Measurements from ENCODE around the gene USP25. TPM values are rescaled to one million over a fixed set of nuclear protein-coding genes. Genes with fewer than 3 reads are reported as not detected.

The USP25 gene
- polyA plus RNA-seq, 1 donor (not counting 4 experiments of a cell fraction or from before 2014, with no cell fraction given) = 17.8 TPM

GRCh38 chr21:15748586-15748985, 18.8 kb downstream of the USP25 start:
- FAIRE-seq = no peak
- no peak overlapping the region for H3K9ac ChIP-seq (ENCODE audit: control insufficient read depth, extremely low read depth, insufficient read depth, low read length)
- H3K27ac ChIP-seq (ENCODE audit: control insufficient read depth, insufficient read depth, low read length) = no peak overlapping the region
- H2AFZ ChIP-seq (ENCODE audit: control insufficient read depth, low read length) = no peak overlapping the region
- H3K9me1 ChIP-seq (ENCODE audit: control insufficient read depth, extremely low read depth, insufficient read depth, low read length) = peaks cover 7% of the 10 kb centered on the region
- no peaks in the 10 kb centered on the region for H3K9me3 ChIP-seq (ENCODE audit: control insufficient read depth, low read depth, low read length)
- no peaks in the 10 kb centered on the region for H3K36me3 ChIP-seq (ENCODE audit: control insufficient read depth in 2 of 2, extremely low read depth in 1 of 2, insufficient read depth in 2 of 2, low read length in 2 of 2)
- H3K79me2 ChIP-seq (ENCODE audit: control insufficient read depth, insufficient read depth, low read length) = peaks cover 85% of the 10 kb centered on the region
- no peak overlapping the region for H3K4me3 ChIP-seq (ENCODE audit: control insufficient read depth in 2 of 3, extremely low read depth in 1 of 3, insufficient read depth in 2 of 3, low read depth in 1 of 3, low read length in 3 of 3)
- DNase-seq (ENCODE audit: low read depth, low spot score) = no peak
- no peak for TF ChIP-seq EZH2 (IDR thresholded peaks at IDR 0.05; ENCODE audit: low read length)
- no peak for TF ChIP-seq CTCF (optimal IDR thresholded peaks at IDR 0.05 in 1 of 3, IDR thresholded peaks at IDR 0.05 in 1 of 3, conservative IDR thresholded peaks at IDR 0.05 in 1 of 3; ENCODE audit: extremely low read depth in 1 of 3, insufficient read depth in 2 of 3, low read length in 3 of 3)
- dilution Hi-C loops (cut with MboI; ENCODE audit: extremely low pct_ligation_motif_present, low sequenced_read_pairs) = no loop called here
- H3K4me1 ChIP-seq (ENCODE audit: control insufficient read depth, extremely low read depth, insufficient read depth, low read length) = peaks cover 14% of the 10 kb centered on the region
- no peaks in the 10 kb centered on the region for H3K27me3 ChIP-seq (ENCODE audit: control insufficient read depth, extremely low read depth, insufficient read depth, low read length)
- peaks cover 3% of the 10 kb centered on the region for H4K20me1 ChIP-seq (ENCODE audit: control insufficient read depth, extremely low read depth, insufficient read depth, low read length)
- H3K4me2 ChIP-seq (ENCODE audit: control insufficient read depth, extremely low read depth, insufficient read depth, low read depth, low read length) = no peak overlapping the region

- FAIRE-seq (no peak), DNase-seq (ENCODE audit: low read depth, low spot score) (no peak)
- no peak overlapping the region for H3K4me3 ChIP-seq (ENCODE audit: control insufficient read depth in 2 of 3, extremely low read depth in 1 of 3, insufficient read depth in 2 of 3, low read depth in 1 of 3, low read length in 3 of 3)
- H3K9me1 ChIP-seq (ENCODE audit: control insufficient read depth, extremely low read depth, insufficient read depth, low read length) = peaks cover 2% of the 10 kb centered on the region
- H3K9me3 ChIP-seq (ENCODE audit: control insufficient read depth, low read depth, low read length) = no peaks in the 10 kb centered on the region
- H3K27ac ChIP-seq (ENCODE audit: control insufficient read depth, insufficient read depth, low read length) = no peak overlapping the region
- H3K36me3 ChIP-seq (ENCODE audit: control insufficient read depth in 2 of 2, extremely low read depth in 1 of 2, insufficient read depth in 2 of 2, low read length in 2 of 2) = no peaks in the 10 kb centered on the region
- H3K27me3 ChIP-seq (ENCODE audit: control insufficient read depth, extremely low read depth, insufficient read depth, low read length) = no peaks in the 10 kb centered on the region
- dilution Hi-C loops (cut with MboI; ENCODE audit: extremely low pct_ligation_motif_present, low sequenced_read_pairs) = no loop called here
- peaks cover 84% of the 10 kb centered on the region for H3K79me2 ChIP-seq (ENCODE audit: control insufficient read depth, insufficient read depth, low read length)
- no peak overlapping the region for H3K9ac ChIP-seq (ENCODE audit: control insufficient read depth, extremely low read depth, insufficient read depth, low read length)
- H4K20me1 ChIP-seq (ENCODE audit: control insufficient read depth, extremely low read depth, insufficient read depth, low read length) = no peaks in the 10 kb centered on the region
- H3K4me1 ChIP-seq (ENCODE audit: control insufficient read depth, extremely low read depth, insufficient read depth, low read length) = peaks cover 13% of the 10 kb centered on the region
- H3K4me2 ChIP-seq (ENCODE audit: control insufficient read depth, extremely low read depth, insufficient read depth, low read depth, low read length) = no peak overlapping the region
- H2AFZ ChIP-seq (ENCODE audit: control insufficient read depth, low read length) = no peak overlapping the region
- no peak for TF ChIP-seq CTCF (optimal IDR thresholded peaks at IDR 0.05 in 1 of 3, IDR thresholded peaks at IDR 0.05 in 1 of 3, conservative IDR thresholded peaks at IDR 0.05 in 1 of 3; ENCODE audit: extremely low read depth in 1 of 3, insufficient read depth in 2 of 3, low read length in 3 of 3)
- TF ChIP-seq EZH2 (IDR thresholded peaks at IDR 0.05; ENCODE audit: low read length) = no peak
Observed at GRCh38 chr21:15749082-15749860, 19.5 kb downstream of the USP25 start.
